ENCODE measurements around the gene GALNT3. TPM values are rescaled to one million over a fixed set of nuclear protein-coding genes. Genes with fewer than 3 reads are reported as not detected.

The GALNT3 gene
- polyA plus RNA-seq, 3 donors = 5.5 to 8.3 (median 7.5) TPM

DNA sequence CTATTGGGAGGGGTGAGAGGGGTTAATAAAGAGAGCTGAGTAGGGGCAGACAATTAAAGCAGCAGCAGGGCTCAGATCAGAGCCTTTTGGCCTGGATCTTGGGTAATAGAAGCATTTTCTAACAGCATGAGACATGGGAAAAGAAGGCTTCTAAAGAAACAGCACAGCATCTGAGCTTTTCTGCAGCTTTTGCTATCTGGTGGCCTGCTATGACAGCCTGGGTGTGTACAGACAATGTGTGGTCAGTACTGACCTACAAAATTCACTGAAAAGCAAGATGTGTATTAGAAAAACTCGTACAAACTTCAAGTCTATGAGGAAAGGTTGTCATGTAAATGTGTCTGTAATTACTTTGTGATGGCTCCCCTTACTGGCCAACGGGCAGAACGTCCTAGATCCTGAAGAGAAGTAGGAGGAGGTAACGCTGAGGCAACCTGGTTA lies 95.6 kb downstream of the GALNT3 start:
- 17% methylated on average over 1 of the region's 4 CpGs for WGBS (ENCODE audit: insufficient coverage)
- H3K9ac ChIP-seq (ENCODE audit: insufficient read depth, low read length, poor library complexity, severe bottlenecking) = no peak overlapping the region
- Mint-ChIP-seq H3K9me3 (no peaks in the 10 kb centered on the region), H3K27ac (no peak overlapping the region), H3K36me3 (no peaks in the 10 kb centered on the region), H3K4me3 (no peak overlapping the region), H3K27me3 (ENCODE audit: low read depth in 3 of 3) (peaks cover 0 to 4% (median 2%) of the 10 kb centered on the region in 3 donors), H3K4me1 (no peaks in the 10 kb centered on the region)
- H3K36me3 ChIP-seq (replicated peaks in 1 of 2; ENCODE audit: control insufficient read depth in 1 of 2, insufficient read depth in 2 of 2, low read length in 2 of 2) = no peaks in the 10 kb centered on the region
- H3K9me3 ChIP-seq (replicated peaks in 1 of 2; ENCODE audit: control insufficient read depth in 1 of 2, insufficient read depth in 1 of 2, low read length in 2 of 2) = no peaks in the 10 kb centered on the region
- no peaks in the 10 kb centered on the region for H3K4me1 ChIP-seq (ENCODE audit: control insufficient read depth in 1 of 2, insufficient read depth in 2 of 2, low read length in 2 of 2)
- TF ChIP-seq CTCF (IDR thresholded peaks at IDR 0.05) = no peak
- H3K4me3 ChIP-seq (replicated peaks in 1 of 3; ENCODE audit: low read depth in 2 of 3, low read length in 3 of 3) = no peak overlapping the region
- no peak overlapping the region for H3K4me2 ChIP-seq (replicated peaks; ENCODE audit: extremely low read depth, low read length, poor library complexity, severe bottlenecking)
- H2AFZ ChIP-seq (ENCODE audit: insufficient read depth, low read depth, low read length, poor library complexity, severe bottlenecking) = no peak overlapping the region
- intact Hi-C loops (cut with micrococcal nuclease) = no loop called here
- DNase-seq = no peak
- H3K79me2 ChIP-seq (ENCODE audit: insufficient read depth, low read length) = no peaks in the 10 kb centered on the region
- no peak overlapping the region for H3K27ac ChIP-seq (ENCODE audit: low read depth in 1 of 2, low read length in 2 of 2)
- H4K20me1 ChIP-seq (ENCODE audit: insufficient read depth, low read length) = no peaks in the 10 kb centered on the region
- H3K27me3 ChIP-seq (ENCODE audit: control insufficient read depth in 2 of 2, insufficient read depth in 2 of 2, low read length in 2 of 2) = no peaks in the 10 kb centered on the region

DNA sequence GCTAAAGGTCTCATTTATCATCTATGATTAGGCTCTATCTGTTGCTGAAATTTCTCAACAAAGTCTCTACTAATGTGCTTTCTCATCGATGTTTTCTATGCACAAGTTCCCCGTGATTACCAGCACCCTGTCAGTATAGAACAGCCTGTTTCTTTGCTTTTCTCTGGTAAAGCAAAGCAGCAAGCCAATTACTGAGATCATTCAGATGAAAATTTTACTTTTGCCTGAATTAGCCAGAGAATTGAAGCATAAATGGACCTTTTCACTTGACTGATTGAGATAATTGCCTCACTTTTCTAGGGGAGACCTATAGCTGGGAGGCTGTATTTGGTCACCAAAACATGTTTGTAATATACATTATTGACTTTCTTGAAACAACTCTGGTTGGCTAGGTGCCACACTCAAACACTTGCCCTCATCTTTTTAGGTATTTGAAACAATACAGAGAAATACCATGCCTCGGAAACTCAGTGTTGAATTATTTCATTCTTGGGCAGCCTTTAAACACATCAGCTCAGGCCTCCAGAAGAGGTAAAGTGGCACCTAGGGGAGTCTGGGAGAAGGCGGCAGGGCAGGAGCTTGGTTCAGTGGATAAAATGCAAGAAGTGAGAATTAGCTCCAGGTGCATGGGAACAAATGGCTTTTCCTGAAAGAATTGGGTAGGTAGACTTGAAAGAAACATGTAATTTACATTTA lies 96.2 kb downstream of the GALNT3 start:
- H3K27me3 Mint-ChIP-seq (ENCODE audit: low read depth in 3 of 3) = peaks cover 0 to 4% (median 2%) of the 10 kb centered on the region in 3 donors
- H3K27me3 ChIP-seq (ENCODE audit: control insufficient read depth in 2 of 2, insufficient read depth in 2 of 2, low read length in 2 of 2) = no peaks in the 10 kb centered on the region
- no peaks in the 10 kb centered on the region for H4K20me1 ChIP-seq (ENCODE audit: insufficient read depth, low read length)
- no peak overlapping the region for H3K27ac ChIP-seq (ENCODE audit: low read depth in 1 of 2, low read length in 2 of 2)
- no peak overlapping the region for H3K4me3 ChIP-seq (replicated peaks in 1 of 3; ENCODE audit: low read depth in 2 of 3, low read length in 3 of 3)
- H3K27ac Mint-ChIP-seq = no peak overlapping the region
- no peak overlapping the region for H3K4me2 ChIP-seq (replicated peaks; ENCODE audit: extremely low read depth, low read length, poor library complexity, severe bottlenecking)
- H2AFZ ChIP-seq (ENCODE audit: insufficient read depth, low read depth, low read length, poor library complexity, severe bottlenecking) = no peak overlapping the region
- no peaks in the 10 kb centered on the region for H3K36me3 ChIP-seq (replicated peaks in 1 of 2; ENCODE audit: control insufficient read depth in 1 of 2, insufficient read depth in 2 of 2, low read length in 2 of 2)
- H3K4me1 ChIP-seq (ENCODE audit: control insufficient read depth in 1 of 2, insufficient read depth in 2 of 2, low read length in 2 of 2) = no peaks in the 10 kb centered on the region
- WGBS (ENCODE audit: insufficient coverage) = 93% methylated on average over 3 of the region's 4 CpGs
- no peak for DNase-seq
- H3K36me3 Mint-ChIP-seq = no peaks in the 10 kb centered on the region
- H3K9me3 Mint-ChIP-seq = no peaks in the 10 kb centered on the region
- intact Hi-C loops (cut with micrococcal nuclease) = no loop called here
- H3K4me1 Mint-ChIP-seq = no peaks in the 10 kb centered on the region
- no peaks in the 10 kb centered on the region for H3K9me3 ChIP-seq (replicated peaks in 1 of 2; ENCODE audit: control insufficient read depth in 1 of 2, insufficient read depth in 1 of 2, low read length in 2 of 2)
- TF ChIP-seq CTCF (IDR thresholded peaks at IDR 0.05) = no peak
- H3K79me2 ChIP-seq (ENCODE audit: insufficient read depth, low read length) = no peaks in the 10 kb centered on the region
- H3K9ac ChIP-seq (ENCODE audit: insufficient read depth, low read length, poor library complexity, severe bottlenecking) = no peak overlapping the region
- no peak overlapping the region for H3K4me3 Mint-ChIP-seq

Other genes starting within 250 kb of the GALNT3 start
- gene TTC21B, start 159.5 kb upstream of the GALNT3 start, polyA plus RNA-seq = 1 to 10 TPM; 3.1 to 6.7 (median 3.8) TPM